A673 (cell line): Measurements from ENCODE around the gene ANKUB1. TPM values are rescaled to one million over a fixed set of nuclear protein-coding genes. Genes with fewer than 3 reads are reported as not detected.

Experiments used
- BruUV-seq: library from RNA; stranded (reverse); fragments of 400-500 nt; replicated peaks from 2 replicates; lab custom pipeline; 2021; lab: Mats Ljungman, UMichigan
- CTCF ChIA-PET: fragments of 300-600 bp; sonication (Branson Sonifier 250); formaldehyde crosslinking; loops from one replicate; lab custom pipeline; 2022; ENCODE audit warnings: antibody characterized with exemption; lab: Charles Lee
- POLR2A ChIA-PET: fragments of 300-600 bp; sonication (Branson Sonifier 250); formaldehyde crosslinking; loops from one replicate; lab custom pipeline; 2022; ENCODE audit warnings: antibody characterized with exemption; ENCODE audit not compliant: low non-redundant PET; lab: Charles Lee
- DNase-seq: peaks from one replicate; pipeline ENCODE4 v3.0.0-alpha.2; 2015; ENCODE audit warnings: low spot score
- H3K27ac ChIP-seq: fragments of 200-600 bp; sonication (generic); 2 replicates; pipeline ENCODE4 v1.5.1; 2016; ENCODE audit warnings: mixed run types, low read depth, mild to moderate bottlenecking, mixed read lengths, antibody characterized with exemption, low read length; ENCODE audit not compliant: poor library complexity, severe bottlenecking
- H3K27me3 ChIP-seq: fragments of 200-600 bp; sonication (generic); replicated peaks from 2 replicates; pipeline ENCODE4 v1.6.1; 2017; ENCODE audit warnings: mixed run types, low read depth, mild to moderate bottlenecking, mixed read lengths, antibody characterized with exemption, low read length; ENCODE audit not compliant: insufficient read depth, poor library complexity
- H3K36me3 ChIP-seq: fragments of 200-600 bp; sonication (generic); 2 replicates; pipeline ENCODE4 v1.6.1; 2016; ENCODE audit warnings: mixed run types, mild to moderate bottlenecking, mixed read lengths, antibody characterized with exemption, low read length; ENCODE audit not compliant: insufficient read depth, poor library complexity, severe bottlenecking
- H3K4me1 ChIP-seq: fragments of 200-600 bp; sonication (generic); 2 replicates; pipeline ENCODE4 v1.6.1; 2017; ENCODE audit warnings: mixed run types, mild to moderate bottlenecking, mixed read lengths, antibody characterized with exemption, low read length; ENCODE audit not compliant: insufficient read depth, poor library complexity, severe bottlenecking
- H3K4me3 ChIP-seq: fragments of 200-600 bp; sonication (generic); 2 replicates; pipeline ENCODE4 v1.5.1; 2016; ENCODE audit warnings: low read depth, mixed run types, mild to moderate bottlenecking, mixed read lengths, low read length; ENCODE audit not compliant: poor library complexity, severe bottlenecking
- H3K9me3 ChIP-seq: fragments of 200-600 bp; sonication (generic); 2 replicates; pipeline ENCODE4 v1.6.1; 2016; ENCODE audit warnings: mixed run types, low read depth, mild to moderate bottlenecking, mixed read lengths, antibody characterized with exemption, low read length; ENCODE audit not compliant: poor library complexity, severe bottlenecking
- CTCF ChIP-seq: fragments of 300-800, 200-600 bp; sonication (generic); conservative IDR thresholded peaks from 2 replicates; pipeline ENCODE4 v1.5.1; 2017; ENCODE audit warnings: low read depth, mild to moderate bottlenecking, antibody characterized with exemption, low read length, moderate library complexity, mixed read lengths
- EZH2 ChIP-seq: fragments of 200-600 bp; sonication (generic); IDR thresholded peaks from 2 replicates; pipeline ENCODE4 v1.6.1; 2017; ENCODE audit warnings: borderline replicate concordance, low read depth, mild to moderate bottlenecking, mixed read lengths, antibody characterized with exemption, low read length; ENCODE audit not compliant: poor library complexity, severe bottlenecking
- intact Hi-C: fragments of 100-400 bp; cut with micrococcal nuclease; formaldehyde crosslinking; loops from one replicate; pipeline ENCODE4 v1.10.0; 2022; ENCODE audit not compliant: unreplicated experiment
- total RNA-seq: library from RNA; stranded (reverse); gene quantifications from 2 replicates; pipeline ENCODE4 v1.2.3, GENCODE V29; 2021

ANKUB1 gene
- total RNA-seq, 1 experiment from 2014 or later = not detected

- no peaks in the 10 kb centered on the region for H3K4me1 ChIP-seq
- TF ChIP-seq CTCF = no peak
- no peak for TF ChIP-seq EZH2
- DNase-seq = no peak
- no TSS peak for BruUV-seq
- no peaks in the 10 kb centered on the region for H3K36me3 ChIP-seq
- H3K4me3 ChIP-seq = no peak overlapping the region
- intact Hi-C loops = no loop called here
- peaks cover 16% of the 10 kb centered on the region for H3K9me3 ChIP-seq
- no peaks in the 10 kb centered on the region for H3K27me3 ChIP-seq
- CTCF ChIA-PET = interaction anchor here (1.6 kb wide), 1 partner anchor 12 kb away, joined by 9 read pairs; no protein-coding TSS in a partner anchor
- POLR2A ChIA-PET = no interaction called here
- no peak overlapping the region for H3K27ac ChIP-seq
These were observed 27.8 kb upstream of the ANKUB1 start for GRCh38 chr3:149820183-149820582.

- H3K4me3 ChIP-seq = no peak overlapping the region
- H3K9me3 ChIP-seq = peaks cover 16% of the 10 kb centered on the region
- H3K36me3 ChIP-seq = no peaks in the 10 kb centered on the region
- H3K27me3 ChIP-seq = no peaks in the 10 kb centered on the region
- TF ChIP-seq EZH2 = no peak
- TF ChIP-seq CTCF = no peak
- H3K27ac ChIP-seq = no peak overlapping the region
- no peak for DNase-seq
- intact Hi-C loops = no loop called here
- CTCF ChIA-PET = interaction anchor here (1.6 kb wide), 1 partner anchor 11 kb away, joined by 9 read pairs; no protein-coding TSS in a partner anchor
- POLR2A ChIA-PET = no interaction called here
- BruUV-seq = no TSS peak
- H3K4me1 ChIP-seq = peaks cover 6% of the 10 kb centered on the region
These were observed 27.1 kb upstream of the ANKUB1 start for GRCh38 chr3:149819432-149819831.

DNA sequence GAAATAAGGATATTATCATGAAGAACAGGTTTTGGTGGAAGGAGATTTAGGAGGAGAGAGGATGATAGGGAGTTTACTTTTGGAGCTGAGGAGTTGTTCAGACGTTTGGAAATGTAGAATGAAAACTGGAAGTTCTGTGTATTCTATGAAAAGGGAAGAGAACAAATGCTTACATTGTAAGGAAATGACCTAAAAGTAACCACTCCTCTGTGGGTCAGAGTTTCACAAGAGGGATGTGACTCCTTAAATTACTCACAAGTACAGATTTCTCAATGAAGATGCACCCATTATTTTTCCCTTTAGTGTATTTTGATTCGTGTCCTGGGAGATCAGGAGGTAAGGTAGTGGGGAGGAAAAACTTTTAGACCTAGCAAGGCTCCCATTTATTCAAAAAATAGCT is 24.6 kb upstream of the ANKUB1 start:
- Histone ChIP-seq H3K36me3 (no peaks in the 10 kb centered on the region), H3K4me3 (no peak overlapping the region), H3K4me1 (peaks cover 14% of the 10 kb centered on the region), H3K27ac (no peak overlapping the region), H3K9me3 (peaks cover 4% of the 10 kb centered on the region), H3K27me3 (no peaks in the 10 kb centered on the region)
- intact Hi-C loops = no loop called here
- POLR2A ChIA-PET = no interaction called here
- no peak for TF ChIP-seq CTCF
- no peak for DNase-seq
- CTCF ChIA-PET = no interaction called here
- no TSS peak for BruUV-seq
